ENCODE measurements around the gene DGKA. TPM values are rescaled to one million over a fixed set of nuclear protein-coding genes. Genes with fewer than 3 reads are reported as not detected.

The DGKA gene
- total and polyA plus RNA-seq, 2 of the 4 experiments (the other 2 are of a cell fraction) = 71.9 to 75.1 TPM

- Histone ChIP-seq H3K9me1 (ENCODE audit: insufficient read depth, low read length) (peaks cover 16% of the 10 kb centered on the region), H2BK5ac (ENCODE audit: low read depth, low read length, poor library complexity, severe bottlenecking) (peak overlapping the region; percentile 89), H3K27ac (ENCODE audit: insufficient read depth, low read length) (peak overlapping the region; percentile 84), H3K36me3 (ENCODE audit: control insufficient read depth, insufficient read depth, low read length) (no peaks in the 10 kb centered on the region), H3K4me3 (ENCODE audit: insufficient read depth, low read depth, low read length) (peak overlapping the region; percentile 78), H2AFZ (replicated peaks; ENCODE audit: low read length, poor library complexity) (peak overlapping the region; percentile 88), H3K14ac (replicated peaks; ENCODE audit: low read depth, low read length) (peak overlapping the region; percentile 89), H3K9me3 (ENCODE audit: control insufficient read depth, insufficient read depth, low read length) (no peaks in the 10 kb centered on the region), H4K5ac (ENCODE audit: low read depth, low read length) (peak overlapping the region; percentile 73), H3K9ac (ENCODE audit: low read depth, low read length) (peak overlapping the region; percentile 90), H3K18ac (ENCODE audit: low read depth, low read length) (peak overlapping the region; percentile 80), H4K8ac (ENCODE audit: low read depth in 2 of 2, low read length in 2 of 2) (peak overlapping the region; percentile 37 to 87), H3K79me1 (ENCODE audit: low read depth in 1 of 2, low read length in 2 of 2) (peaks cover 35 to 80% of the 10 kb centered on the region in 2 experiments), H2AK5ac (ENCODE audit: low read depth, low read length) (peak overlapping the region; percentile 94; the same call in 1 of the 2 replicates), H2AK9ac (replicated peaks; ENCODE audit: low read depth, low read length, poor library complexity) (peak overlapping the region; percentile 97), H3K56ac (ENCODE audit: extremely low read depth, insufficient read depth, low read length) (peak overlapping the region; percentile 72), H3K4me2 (ENCODE audit: low read depth, low read length) (peak overlapping the region; percentile 92), H2BK15ac (ENCODE audit: low read depth, low read length) (peak overlapping the region; percentile 26; the same call in 2 of the 3 replicates), H2BK120ac (ENCODE audit: low read depth, low read length) (peak overlapping the region; percentile 82), H3K4ac (ENCODE audit: low read depth, low read length) (peak overlapping the region; percentile 93), H3K23ac (ENCODE audit: low read depth, low read length) (peak overlapping the region; percentile 95), H3K4me1 (ENCODE audit: control insufficient read depth, insufficient read depth, low read length) (peaks cover 18% of the 10 kb centered on the region), H2BK20ac (ENCODE audit: low read depth, low read length) (no peak overlapping the region; the same call in 1 of the 2 replicates), H4K20me1 (ENCODE audit: insufficient read depth, low read length) (no peaks in the 10 kb centered on the region), H4K91ac (ENCODE audit: insufficient read depth, low read depth, low read length) (peak overlapping the region; percentile 86), H3K27me3 (ENCODE audit: control insufficient read depth, insufficient read depth, low read length) (no peaks in the 10 kb centered on the region)
- ATAC-seq (ENCODE audit: low read depth) (peak; percentile 56), DNase-seq (peak; percentile 29)
- POLR2A ChIA-PET (ENCODE audit: unreplicated experiment) = interaction anchor here (0.6 kb wide), 1 partner anchor 23 kb away, joined by 5 read pairs; no protein-coding TSS in a partner anchor
- in situ Hi-C loops (cut with MboI; ENCODE audit: low sequenced_read_pairs) = no loop called here
- no TSS peak for BruUV-seq (replicated peaks)
- dilution Hi-C loops (cut with HindIII; ENCODE audit: low sequenced_read_pairs, unreplicated experiment) = no loop called here
- intact Hi-C loops (cut with micrococcal nuclease) = loop anchor here (1.0 to 5.0 kb wide), 3 partner anchors 85 to 190 kb away; partner anchors contain the start of genes GDF11, ORMDL2 and SARNP
- WGBS, 2 experiments (ENCODE audit: extremely low coverage in 2 of 2, insufficient read length in 1 of 2) = 4% methylated on average over 9 of the region's 60 CpGs; no CpG with 5 or more reads in 1 of the 2 experiments
- peak; percentile 3; the same call in 1 of the 2 replicates for TF ChIP-seq MAZ (IDR thresholded peaks at IDR 0.05; ENCODE audit: borderline replicate concordance, low read depth, low read length)
- TF ChIP-seq CTCF (conservative IDR thresholded peaks at IDR 0.05; ENCODE audit: low read depth, low read length) = no peak
- CTCF ChIA-PET = interaction anchor here (0.6 to 2.0 kb wide), 3 partner anchors 8 to 131 kb away, joined by 3 to 4 read pairs (median 3); no protein-coding TSS in a partner anchor
These were observed 1.0 kb downstream of the DGKA start for GRCh38 chr12:55931780-55932550.

Measured in IMR-90 (cell line).